Epithelial cell of prostate (primary cell): ENCODE results near the gene PUM2.
"Not testable (repeated sequence)": the region's sequence is repeated elsewhere in the genome, so short reads cannot be mapped to it uniquely, and the experiment has no call there.

Source experiments
- DNase-seq: peaks from one replicate; pipeline ENCODE4 v3.0.0-alpha.2; 2011; ENCODE audit warnings: low read depth, low spot score
- H3K27ac ChIP-seq: fragments of 450-650 bp; 2 replicates; pipeline ENCODE4 v1.5.1; 2017; ENCODE audit warnings: mild to moderate bottlenecking

PUM2 gene

DNA sequence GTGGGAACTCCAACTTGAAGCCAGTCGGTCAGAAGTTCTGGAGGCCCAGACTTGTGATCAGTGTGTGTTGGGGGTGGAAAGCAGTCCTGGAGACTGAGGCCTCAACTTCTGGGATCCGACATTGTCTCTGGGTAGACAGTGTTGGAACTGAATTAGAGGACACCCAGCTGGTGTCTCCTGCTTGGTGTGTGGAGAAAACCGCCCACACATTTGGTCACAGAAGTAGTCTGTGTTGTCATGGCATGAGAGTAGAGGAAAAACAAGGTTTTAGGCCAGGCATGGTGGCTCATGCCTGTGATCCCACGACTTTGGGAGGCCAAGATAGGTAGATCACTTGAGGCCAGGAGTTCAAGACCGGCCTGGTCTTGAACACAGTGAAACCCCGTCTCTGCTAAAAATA is 51.5 kb downstream of the PUM2 start:
- no peak overlapping the region for H3K27ac ChIP-seq
- DNase-seq: no peak

DNA sequence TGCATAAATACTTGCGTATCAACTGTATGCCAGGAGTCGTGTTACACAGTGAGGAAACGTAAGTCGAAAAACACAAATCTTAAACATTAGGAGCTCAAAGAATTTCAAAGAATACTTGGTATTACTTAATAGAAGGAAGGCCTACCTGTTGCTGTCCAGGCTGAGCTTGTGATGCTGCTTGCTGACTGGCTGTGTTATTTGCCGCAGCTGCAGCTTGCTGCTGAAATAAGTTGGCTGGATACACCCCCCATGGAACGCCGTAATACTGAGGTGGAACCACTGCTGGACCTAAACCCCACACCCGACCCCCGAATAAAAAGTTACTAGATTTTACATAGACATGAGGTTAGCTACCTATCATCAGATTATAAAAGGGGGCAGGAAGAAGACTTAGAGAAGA is 56.4 kb downstream of the PUM2 start:
- H3K27ac ChIP-seq: no peak overlapping the region
- DNase-seq: no peak

GRCh38 chr2:20292984-20293383 is 57.7 kb downstream of the PUM2 start:
- DNase-seq: no peak
- no peak overlapping the region for H3K27ac ChIP-seq

DNA sequence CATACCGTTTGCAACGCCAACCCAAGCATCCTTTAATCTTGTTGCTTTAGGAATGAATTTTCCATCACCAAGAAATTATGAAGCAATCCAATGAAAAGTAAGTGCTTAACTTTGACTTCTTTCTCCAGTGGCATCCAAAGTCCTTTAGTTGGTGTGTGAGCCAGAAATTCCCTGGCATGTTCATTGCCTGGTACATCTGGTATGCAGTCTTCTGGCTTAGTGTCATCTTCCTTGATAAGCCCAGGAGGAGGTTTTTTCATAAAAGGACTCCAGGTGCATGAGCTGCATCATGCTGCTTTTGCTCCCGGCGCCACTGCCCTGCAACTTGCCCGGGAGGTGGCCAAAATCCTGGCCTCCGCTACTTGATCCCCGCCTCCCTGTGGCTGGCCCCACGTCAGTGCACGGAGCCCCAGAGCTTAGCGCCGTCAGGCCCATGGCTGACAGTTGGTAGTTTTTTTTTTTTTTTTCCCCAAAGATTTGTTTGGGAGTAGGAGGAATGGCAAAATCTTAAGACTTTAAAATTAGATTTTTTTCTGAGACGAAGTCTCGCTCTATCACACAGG is 58.7 kb downstream of the PUM2 start:
- H3K27ac ChIP-seq: peak overlapping the region; percentile 58
- no peak for DNase-seq

DNA sequence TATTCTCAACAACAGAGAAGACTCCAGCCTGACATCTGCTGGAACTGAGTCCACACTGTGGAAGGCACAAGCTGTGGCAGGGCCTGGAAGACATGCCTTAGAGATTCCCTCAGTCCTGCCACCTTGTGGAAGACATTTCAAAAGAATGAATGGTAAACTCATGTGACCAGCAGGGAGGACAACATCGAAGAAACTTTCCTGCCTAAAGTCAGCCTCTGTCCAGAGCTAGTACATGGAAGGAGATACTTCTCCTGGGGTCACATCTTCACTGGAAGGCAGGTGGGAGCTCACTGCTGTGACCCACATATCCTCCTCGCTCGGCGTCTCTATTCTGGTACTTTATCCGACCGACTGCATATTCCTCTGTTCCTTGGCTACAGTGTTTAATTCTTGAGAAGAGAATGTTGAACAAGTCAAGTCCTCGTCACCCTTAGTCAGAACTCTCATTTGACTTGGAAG is 59.5 kb downstream of the PUM2 start:
- DNase-seq: peak; percentile 34
- H3K27ac ChIP-seq: peak overlapping the region; percentile 58

DNA sequence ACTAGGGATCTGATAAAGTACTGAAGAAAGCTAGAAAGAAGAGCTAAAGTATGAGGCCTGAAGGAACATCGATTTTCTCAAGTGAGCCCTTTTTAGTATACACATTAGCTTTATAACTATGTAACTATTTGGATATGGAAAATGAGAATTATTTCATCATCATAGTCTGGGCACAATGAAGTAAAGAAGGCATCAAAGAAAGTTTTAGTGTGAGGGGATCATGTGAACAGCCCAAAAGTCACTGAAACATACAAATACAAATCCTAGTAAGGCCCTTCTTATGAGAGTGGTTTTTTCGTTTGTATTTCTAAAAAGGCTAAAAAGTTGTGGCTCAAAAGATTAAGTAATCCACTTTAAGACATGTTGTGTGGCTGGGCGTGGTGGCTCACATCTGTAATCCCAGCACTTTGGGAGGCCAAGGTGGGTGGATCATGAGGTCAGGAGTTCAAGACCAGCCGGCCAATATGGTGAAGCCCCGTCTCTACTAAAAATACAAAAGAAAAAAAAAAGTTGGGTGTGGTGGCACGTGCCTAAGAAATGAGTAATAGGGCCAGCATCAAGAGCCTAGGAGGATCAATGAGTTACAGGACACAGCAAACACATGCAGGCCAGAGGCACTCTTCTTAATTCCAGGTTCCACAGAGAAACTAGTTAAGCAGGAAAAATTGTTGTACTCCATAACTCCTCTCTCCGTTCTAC is 61.9 kb downstream of the PUM2 start:
- DNase-seq: no peak
- H3K27ac ChIP-seq: peak overlapping the region; percentile 70

- no peak overlapping the region for H3K27ac ChIP-seq
- no peak for DNase-seq
Observed at GRCh38 chr2:20282916-20283592, 67.6 kb downstream of the PUM2 start.

GRCh38 chr2:20281876-20282275 is 68.8 kb downstream of the PUM2 start:
- no peak for DNase-seq
- no peak overlapping the region for H3K27ac ChIP-seq

- no peak for DNase-seq
Observed at GRCh38 chr2:20273042-20273441, 77.6 kb downstream of the PUM2 start.

DNA sequence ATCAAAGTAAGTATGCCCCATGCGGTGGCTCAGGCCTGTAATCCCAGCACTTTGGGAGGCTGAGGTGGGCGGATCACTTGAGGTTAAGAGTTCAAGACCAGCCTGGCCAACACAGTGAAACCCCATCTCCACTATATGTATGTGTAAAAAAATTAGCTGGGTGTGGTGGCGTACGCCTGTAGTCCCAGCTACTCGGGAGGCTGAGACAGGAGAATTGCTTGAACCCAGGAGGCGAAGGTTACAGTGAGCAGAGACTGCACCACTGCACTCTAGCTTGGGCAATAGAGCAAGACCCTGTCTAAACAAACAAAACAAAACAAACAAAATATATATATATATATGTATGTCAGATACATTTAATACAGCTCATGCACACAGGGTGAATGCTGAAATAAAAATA is 82.3 kb downstream of the PUM2 start:
- not testable (repeated sequence) for H3K27ac ChIP-seq, DNase-seq

More at GRCh38 chr2:20273042-20273441, 77.6 kb downstream of the PUM2 start:
- H3K27ac ChIP-seq: no peak overlapping the region

DNA sequence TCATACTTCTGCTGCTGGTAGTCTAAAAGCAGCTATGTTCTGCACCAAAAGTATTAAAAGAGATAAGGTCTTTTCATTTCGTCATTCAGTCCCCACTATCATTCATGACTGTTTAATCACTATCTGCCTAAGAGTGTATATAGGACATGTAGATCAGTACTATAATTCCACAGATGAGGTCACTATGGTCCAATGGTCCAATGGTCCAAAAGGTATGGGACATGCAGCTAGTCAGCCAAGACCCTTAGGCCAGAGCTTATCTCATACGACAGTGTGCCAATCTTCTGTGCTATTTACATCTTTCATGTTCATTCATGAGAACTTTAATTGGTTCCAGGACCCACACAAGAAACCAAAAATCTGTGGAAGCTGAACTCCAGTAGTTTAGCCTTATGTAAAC is 83.1 kb downstream of the PUM2 start:
- DNase-seq: no peak

GRCh38 chr2:20264629-20265028 is 86.0 kb downstream of the PUM2 start:
- DNase-seq: no peak
- no peak overlapping the region for H3K27ac ChIP-seq

More for the DNA sequence above, 83.1 kb downstream of the PUM2 start:
- no peak overlapping the region for H3K27ac ChIP-seq

DNA sequence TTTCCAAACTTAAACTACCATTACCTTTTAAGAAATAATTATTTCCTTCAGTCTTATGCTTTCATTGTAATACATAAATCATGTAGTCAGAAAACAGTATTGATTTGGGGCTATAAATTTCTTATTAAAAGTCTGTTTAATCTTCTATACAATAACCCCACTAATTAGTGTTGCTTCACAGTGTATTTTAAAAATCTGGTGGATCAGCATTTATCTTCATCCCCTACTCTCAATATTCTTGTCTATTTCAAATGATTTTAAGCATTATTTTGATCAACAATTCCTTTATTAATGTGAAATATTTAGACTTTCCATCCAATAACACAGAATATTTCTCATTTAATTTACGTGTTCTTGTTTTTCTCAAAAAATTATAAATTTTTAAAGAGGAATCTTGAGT is 93.2 kb downstream of the PUM2 start:
- no peak for DNase-seq

DNA sequence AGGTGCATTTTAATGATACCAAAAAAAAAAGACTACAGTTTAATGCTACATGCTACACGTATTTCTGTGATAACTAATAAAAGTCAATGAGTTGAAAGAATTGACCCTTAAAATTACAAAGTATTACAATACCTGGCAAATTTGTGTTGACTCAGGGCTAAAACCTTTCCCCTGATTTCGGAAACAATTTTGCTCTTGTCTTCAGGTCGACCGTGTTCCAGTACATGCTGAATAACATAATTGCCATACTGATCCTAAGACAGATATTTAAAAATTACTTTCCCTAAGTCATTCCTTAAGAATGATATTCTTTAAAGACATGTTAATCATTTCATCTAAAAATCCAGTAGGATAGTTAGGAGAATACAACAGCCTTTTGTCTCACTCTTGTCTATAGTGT is 95.9 kb downstream of the PUM2 start:
- no peak overlapping the region for H3K27ac ChIP-seq
- DNase-seq: no peak

More for the DNA sequence above, 93.2 kb downstream of the PUM2 start:
- no peak overlapping the region for H3K27ac ChIP-seq

DNA sequence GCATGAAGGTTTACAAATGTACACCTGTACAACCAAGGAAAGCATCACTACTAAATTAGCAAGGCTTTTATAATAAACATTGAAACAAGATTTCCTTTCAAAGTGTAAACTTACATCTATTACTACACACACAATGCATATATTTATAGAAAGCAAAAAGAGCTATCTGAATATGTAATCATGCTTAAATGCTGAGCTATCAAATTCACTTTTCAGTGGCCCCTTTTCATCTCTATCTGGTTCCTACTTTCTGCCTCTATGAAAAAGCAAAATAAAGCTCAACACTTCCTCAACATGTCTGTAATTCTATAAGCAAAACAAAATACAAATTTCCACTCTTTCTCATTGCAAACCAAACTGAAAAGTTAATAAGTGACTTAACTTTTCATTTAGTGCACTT is 100.2 kb downstream of the PUM2 start:
- H3K27ac ChIP-seq: no peak overlapping the region
- no peak for DNase-seq

GRCh38 chr2:20249170-20249569 is 101.5 kb downstream of the PUM2 start:
- no peak for DNase-seq
- H3K27ac ChIP-seq: no peak overlapping the region

DNA sequence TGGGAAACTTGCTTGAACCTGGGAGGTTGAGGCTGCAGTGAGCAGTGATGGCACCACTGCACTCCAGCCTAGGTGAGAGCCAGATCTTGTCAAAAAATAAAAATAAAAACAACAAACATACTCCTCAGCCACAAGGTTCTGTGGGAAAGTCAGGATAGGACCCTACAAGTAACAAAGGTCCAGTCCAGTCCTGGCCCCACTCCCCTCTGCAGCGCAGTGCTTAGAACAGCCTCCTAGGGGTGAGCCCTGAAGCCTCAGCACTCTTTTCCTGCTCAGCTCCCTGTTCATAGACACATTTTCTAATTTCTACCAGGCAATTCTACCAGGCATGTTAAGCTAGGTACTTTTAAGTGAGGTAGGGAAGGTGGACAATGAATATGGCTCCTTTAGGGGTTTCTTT is 103.6 kb downstream of the PUM2 start:
- no peak overlapping the region for H3K27ac ChIP-seq
- no peak for DNase-seq

GRCh38 chr2:20243637-20244036 is 107.0 kb downstream of the PUM2 start:
- not testable (repeated sequence) for DNase-seq, H3K27ac ChIP-seq

- DNase-seq: no peak
Observed at GRCh38 chr2:20242727-20243377, 107.8 kb downstream of the PUM2 start.

DNA sequence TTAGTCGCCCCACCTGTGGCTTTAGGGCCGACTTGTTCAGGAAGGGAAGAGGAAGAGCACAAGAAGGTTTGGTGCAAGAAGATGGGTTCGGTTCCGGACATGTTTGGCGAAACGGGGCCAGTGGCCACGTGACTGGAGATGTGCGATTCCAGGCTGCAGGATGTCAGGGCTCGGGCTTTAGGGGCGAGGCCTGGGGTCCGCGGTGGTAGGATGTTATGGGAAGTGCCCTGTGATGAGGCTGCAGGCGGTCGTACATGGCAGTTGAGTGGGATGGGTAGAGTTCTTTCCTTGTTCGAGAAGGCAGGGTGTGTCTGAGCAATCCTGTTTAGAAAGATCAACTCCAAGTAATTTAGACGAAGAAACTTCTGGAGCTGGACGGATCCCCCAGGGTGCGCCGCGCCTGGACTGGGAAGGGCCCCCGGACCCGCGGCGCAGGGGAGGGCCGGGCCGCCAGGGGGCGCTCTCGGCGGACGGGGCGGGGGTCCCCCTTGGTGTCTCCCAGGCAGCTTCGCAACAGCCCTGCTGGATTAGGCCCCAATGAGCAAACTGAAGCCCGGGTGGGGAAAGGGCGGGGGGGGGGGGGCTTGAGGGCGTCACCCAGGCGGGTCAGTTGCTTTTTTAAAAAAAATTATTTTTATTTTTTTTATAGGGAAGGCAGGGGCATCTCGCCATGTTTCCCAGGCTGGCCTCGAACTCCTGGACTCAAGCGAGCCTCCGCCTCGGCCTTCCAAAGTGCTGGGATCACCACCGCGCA is 108.5 kb downstream of the PUM2 start:
- DNase-seq: no peak
- no peak overlapping the region for H3K27ac ChIP-seq

More at GRCh38 chr2:20242727-20243377, 107.8 kb downstream of the PUM2 start:
- no peak overlapping the region for H3K27ac ChIP-seq
